Peyer's patch (tissue), 4 donors: ENCODE data around the gene CARMIL1. TPM values are rescaled to one million over a fixed set of nuclear protein-coding genes. Genes with fewer than 3 reads are reported as not detected.

Experiments
- DNase-seq, 3 donors: peaks; one replicate each; pipeline ENCODE4 v3.0.0-alpha.2; 2017 to 2019
- H3K27ac ChIP-seq, 4 donors: fragments of 200-600 bp; sonication (generic); one replicate each; pipeline ENCODE4 v1.5.1; 2016 to 2019
- H3K27me3 ChIP-seq, 2 donors: fragments of 200-600 bp; sonication (generic); one replicate each; pipeline ENCODE4 v1.5.1; 2019
- H3K36me3 ChIP-seq, 3 donors: fragments of 200-600 bp; sonication (generic); one replicate each; pipeline ENCODE4 v1.5.1; 2016 to 2019
- H3K4me1 ChIP-seq, 4 donors: fragments of 200-600 bp; sonication (generic); one replicate each; pipeline ENCODE4 v1.5.1; 2016 to 2019
- H3K4me3 ChIP-seq, 4 donors: fragments of 200-600 bp; sonication (generic); 1 replicate in 3 of 4; 2 replicates in 1 of 4; pipeline ENCODE4 v1.5.1; 2016 to 2019; ENCODE audit warnings: mild to moderate bottlenecking in 1 of 4
- H3K9me3 ChIP-seq, 4 donors: fragments of 200-600 bp; sonication (generic); one replicate each; pipeline ENCODE4 v1.5.1; 2016 to 2019; ENCODE audit warnings: mild to moderate bottlenecking in 1 of 4
- POLR2A ChIP-seq, 2 donors: fragments of 450-650 bp; IDR thresholded peaks; one replicate each; pipeline ENCODE4 v1.5.1; 2017; ENCODE audit warnings: antibody characterized with exemption in 2 of 2, mild to moderate bottlenecking in 2 of 2, moderate library complexity in 2 of 2
- total RNA-seq, 4 donors: library from RNA; depleted of rRNA; stranded (reverse); fragments of >200 nt; gene quantifications; one replicate each; pipeline ENCODE4 v1.1.0, GENCODE V29; 2016
- TF ChIP-seq, protein P1 (sequence below), 6 experiments: fragments of 450-650 bp in 4 of 6; fragments of 200-600 bp in 2 of 6; sonication (generic) in 1 of 6; IDR thresholded peaks; one replicate each; pipeline ENCODE4 v1.5.1; 2017 to 2019; ENCODE audit warnings: antibody characterized with exemption in 6 of 6, mild to moderate bottlenecking in 3 of 6, moderate library complexity in 1 of 6

The CARMIL1 gene
- total RNA-seq, 4 donors from 2014 or later = 75.1 to 107 (median 85.7) TPM

DNA sequence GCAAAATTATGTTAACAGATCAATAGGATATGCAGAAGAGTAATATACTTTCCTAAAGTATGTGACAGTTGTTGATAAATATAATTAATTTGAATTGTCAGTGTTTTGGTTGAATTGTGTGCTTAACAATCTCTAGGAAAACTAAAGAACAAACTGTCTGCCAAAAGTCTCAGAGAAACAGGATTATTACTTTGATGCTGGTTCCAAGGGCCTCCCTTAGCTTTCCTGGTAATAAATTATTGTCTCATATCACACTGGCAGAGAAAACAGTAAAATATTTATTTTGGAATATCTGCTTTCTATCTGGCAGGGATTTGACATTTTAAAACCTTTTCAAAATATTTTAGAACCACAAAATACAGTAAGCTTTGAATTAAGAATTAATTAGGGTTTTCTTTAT is 40.1 kb upstream of the CARMIL1 start:
- Histone ChIP-seq H3K4me3 (no peak overlapping the region), H3K4me1 (no peaks in the 10 kb centered on the region), H3K36me3 (no peaks in the 10 kb centered on the region), H3K27ac (no peak overlapping the region), H3K27me3 (no peaks in the 10 kb centered on the region), H3K9me3 (no peaks in the 10 kb centered on the region)
- no peak for DNase-seq
- TF ChIP-seq POLR2A (IDR thresholded peaks at IDR 0.05) = no peak

DNA sequence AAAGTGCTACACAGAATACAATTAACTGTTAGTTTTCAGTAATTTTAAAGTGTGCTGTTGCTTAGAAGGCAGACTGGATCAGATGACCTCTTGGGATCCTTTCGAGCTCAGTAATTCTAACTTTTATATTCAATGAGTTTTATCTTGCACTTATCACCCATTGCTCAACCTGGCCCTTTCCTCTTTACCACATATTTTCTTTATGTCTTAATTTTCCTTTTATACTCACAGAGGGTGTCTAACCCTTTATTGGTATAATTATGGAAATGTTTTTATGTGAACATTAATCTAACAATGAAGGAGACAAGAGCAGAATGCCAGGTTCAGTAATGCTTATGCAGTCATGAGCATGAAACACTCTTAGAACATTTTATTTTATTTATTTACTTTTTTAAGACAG is 39.7 kb upstream of the CARMIL1 start:
- no peak for TF ChIP-seq POLR2A (IDR thresholded peaks at IDR 0.05)
- TF ChIP-seq, protein P1, sequence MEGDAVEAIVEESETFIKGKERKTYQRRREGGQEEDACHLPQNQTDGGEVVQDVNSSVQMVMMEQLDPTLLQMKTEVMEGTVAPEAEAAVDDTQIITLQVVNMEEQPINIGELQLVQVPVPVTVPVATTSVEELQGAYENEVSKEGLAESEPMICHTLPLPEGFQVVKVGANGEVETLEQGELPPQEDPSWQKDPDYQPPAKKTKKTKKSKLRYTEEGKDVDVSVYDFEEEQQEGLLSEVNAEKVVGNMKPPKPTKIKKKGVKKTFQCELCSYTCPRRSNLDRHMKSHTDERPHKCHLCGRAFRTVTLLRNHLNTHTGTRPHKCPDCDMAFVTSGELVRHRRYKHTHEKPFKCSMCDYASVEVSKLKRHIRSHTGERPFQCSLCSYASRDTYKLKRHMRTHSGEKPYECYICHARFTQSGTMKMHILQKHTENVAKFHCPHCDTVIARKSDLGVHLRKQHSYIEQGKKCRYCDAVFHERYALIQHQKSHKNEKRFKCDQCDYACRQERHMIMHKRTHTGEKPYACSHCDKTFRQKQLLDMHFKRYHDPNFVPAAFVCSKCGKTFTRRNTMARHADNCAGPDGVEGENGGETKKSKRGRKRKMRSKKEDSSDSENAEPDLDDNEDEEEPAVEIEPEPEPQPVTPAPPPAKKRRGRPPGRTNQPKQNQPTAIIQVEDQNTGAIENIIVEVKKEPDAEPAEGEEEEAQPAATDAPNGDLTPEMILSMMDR (IDR thresholded peaks at IDR 0.05) = no peak
- Histone ChIP-seq H3K27ac (no peak overlapping the region), H3K4me3 (no peak overlapping the region), H3K36me3 (no peaks in the 10 kb centered on the region), H3K9me3 (no peaks in the 10 kb centered on the region), H3K4me1 (no peaks in the 10 kb centered on the region), H3K27me3 (no peaks in the 10 kb centered on the region)
- DNase-seq = no peak

DNA sequence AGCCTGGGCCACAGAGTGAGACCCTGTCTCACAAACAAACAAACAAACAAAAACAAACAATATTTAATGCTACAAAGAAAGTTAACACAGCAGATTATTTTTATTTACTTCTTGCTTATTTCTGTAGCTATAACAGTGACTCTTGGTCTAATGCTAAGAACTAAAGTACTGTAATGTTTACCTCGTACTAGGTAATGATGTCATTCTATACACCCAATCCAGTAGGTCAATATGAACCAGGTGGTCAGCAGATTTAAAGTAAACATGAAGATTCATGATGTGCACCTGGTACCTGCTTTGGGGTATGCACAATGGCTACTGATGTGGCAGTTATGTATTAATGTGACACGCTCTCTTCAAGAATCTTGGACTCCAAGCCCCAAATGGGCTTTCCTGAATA is 36.6 kb upstream of the CARMIL1 start:
- no peak for DNase-seq
- no peaks in the 10 kb centered on the region for H3K36me3 ChIP-seq
- H3K4me1 ChIP-seq = no peaks in the 10 kb centered on the region
- H3K9me3 ChIP-seq = no peaks in the 10 kb centered on the region
- H3K27ac ChIP-seq = no peak overlapping the region
- no peak overlapping the region for H3K4me3 ChIP-seq
- H3K27me3 ChIP-seq = no peaks in the 10 kb centered on the region
- TF ChIP-seq, protein P1 (IDR thresholded peaks at IDR 0.05) = no peak
- no peak for TF ChIP-seq POLR2A (IDR thresholded peaks at IDR 0.05)

DNA sequence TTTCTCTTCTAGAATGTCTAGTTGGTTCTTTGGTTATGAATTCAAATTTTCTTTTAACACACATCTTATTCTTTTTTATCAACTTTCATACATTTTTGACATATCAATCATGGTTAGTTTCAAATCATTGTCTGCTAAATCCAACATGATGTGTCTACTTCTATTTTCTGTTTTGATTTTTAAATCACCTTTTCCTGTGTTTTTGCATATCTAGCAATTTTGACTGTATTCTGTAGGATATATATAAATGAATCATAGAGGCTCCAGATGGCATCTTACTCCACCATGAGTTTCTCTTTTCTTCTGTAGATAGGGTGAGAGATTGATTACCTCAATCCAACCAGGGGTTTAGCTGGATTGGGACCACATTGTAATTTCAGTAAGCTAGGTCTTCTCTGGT is 34.3 kb upstream of the CARMIL1 start:
- H3K9me3 ChIP-seq = no peaks in the 10 kb centered on the region
- no peak overlapping the region for H3K27ac ChIP-seq
- TF ChIP-seq, protein P1 (IDR thresholded peaks at IDR 0.05) = no peak
- no peak for TF ChIP-seq POLR2A (IDR thresholded peaks at IDR 0.05)
- no peak overlapping the region for H3K4me3 ChIP-seq
- H3K27me3 ChIP-seq = no peaks in the 10 kb centered on the region
- no peaks in the 10 kb centered on the region for H3K4me1 ChIP-seq
- H3K36me3 ChIP-seq = no peaks in the 10 kb centered on the region
- no peak for DNase-seq

DNA sequence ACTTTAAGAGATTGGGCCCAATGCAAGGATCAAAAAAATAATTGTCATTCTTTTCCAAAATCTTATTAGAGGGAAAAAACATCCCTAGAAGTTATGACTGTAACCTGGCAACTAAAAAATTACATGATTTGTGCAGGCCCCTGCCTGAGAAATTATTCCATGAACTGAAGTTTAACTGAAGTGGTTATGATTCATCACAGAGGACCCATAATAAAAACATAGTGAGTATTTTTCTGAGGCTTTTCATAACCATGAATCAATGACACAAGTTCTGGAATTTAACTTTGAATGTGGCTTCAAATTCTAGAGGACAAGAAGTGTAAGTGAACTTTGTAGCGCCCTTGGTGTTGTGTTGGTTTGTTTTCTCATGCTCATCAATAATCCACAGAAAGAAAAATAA is 31.1 kb upstream of the CARMIL1 start:
- Histone ChIP-seq H3K27ac (no peak overlapping the region), H3K36me3 (no peaks in the 10 kb centered on the region), H3K9me3 (no peaks in the 10 kb centered on the region), H3K27me3 (no peaks in the 10 kb centered on the region), H3K4me3 (no peak overlapping the region), H3K4me1 (no peaks in the 10 kb centered on the region)
- TF ChIP-seq POLR2A (IDR thresholded peaks at IDR 0.05) = no peak
- TF ChIP-seq, protein P1 (IDR thresholded peaks at IDR 0.05) = no peak
- no peak for DNase-seq

DNA sequence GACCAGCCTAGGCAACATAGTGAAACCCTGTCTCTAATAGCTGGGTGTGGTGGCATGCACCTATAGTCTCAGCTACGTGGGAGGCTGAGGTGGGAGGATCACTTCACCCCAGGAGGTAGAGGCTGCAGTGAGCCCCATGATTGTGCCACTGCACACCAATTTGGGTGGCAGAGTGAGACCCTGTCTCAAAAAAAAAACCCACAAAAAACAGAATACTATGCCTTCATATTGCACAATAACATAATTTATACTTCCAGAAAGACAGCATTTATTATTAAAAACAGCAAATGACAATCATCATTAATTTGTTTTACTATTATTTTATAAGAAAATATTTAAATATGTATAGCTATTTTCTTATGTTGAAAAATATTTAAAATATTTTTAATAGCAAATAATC is 30.0 kb upstream of the CARMIL1 start:
- Histone ChIP-seq H3K27ac (no peak overlapping the region), H3K27me3 (no peaks in the 10 kb centered on the region), H3K36me3 (no peaks in the 10 kb centered on the region)

More for the DNA sequence above, 30.0 kb upstream of the CARMIL1 start:
- no peaks in the 10 kb centered on the region for H3K4me1 ChIP-seq
- DNase-seq = no peak
- no peaks in the 10 kb centered on the region for H3K9me3 ChIP-seq
- TF ChIP-seq, protein P1 (IDR thresholded peaks at IDR 0.05) = no peak
- no peak for TF ChIP-seq POLR2A (IDR thresholded peaks at IDR 0.05)
- H3K4me3 ChIP-seq = no peak overlapping the region
